ENCODE data around the gene CCDC97. TPM values are rescaled to one million over a fixed set of nuclear protein-coding genes. Genes with fewer than 3 reads are reported as not detected.
"Not testable (repeated sequence)": the region's sequence is repeated elsewhere in the genome, so short reads cannot be mapped to it uniquely, and the experiment has no call there.

Gene CCDC97
- total RNA-seq, 1 experiment from 2014 or later, result 25.5 TPM

- TF ChIP-seq SIN3A (IDR thresholded peaks at IDR 0.05; ENCODE audit: borderline replicate concordance, insufficient read depth, low read depth, low read length) (no peak), POLR2AphosphoS5 (IDR thresholded peaks at IDR 0.05; ENCODE audit: low read depth, low read length) (no peak), CTCF (IDR thresholded peaks at IDR 0.05) (no peak), REST (IDR thresholded peaks at IDR 0.05; ENCODE audit: insufficient read depth in 1 of 2, low read depth in 2 of 2, low read length in 1 of 2) (no peak), TCF7L2 (IDR thresholded peaks at IDR 0.05; ENCODE audit: low read depth, low read length) (no peak)
- CTCF ChIA-PET, result no interaction called here
- Histone ChIP-seq H3K27ac (ENCODE audit: low read length) (no peak overlapping the region), H3K36me3 (ENCODE audit: control insufficient read depth, insufficient read depth, low read length) (no peaks in the 10 kb centered on the region), H3K4me1 (ENCODE audit: control insufficient read depth, insufficient read depth, low read length) (no peaks in the 10 kb centered on the region), H3K4me3 (ENCODE audit: low read depth in 2 of 2, low read length in 2 of 2) (no peak overlapping the region), H3K9me3 (ENCODE audit: control insufficient read depth, insufficient read depth, low read depth, low read length) (no peaks in the 10 kb centered on the region), H3K27me3 (ENCODE audit: control insufficient read depth, insufficient read depth, low read length) (no peaks in the 10 kb centered on the region)
- in situ Hi-C loops (cut with HindIII; ENCODE audit: low pct_unique_long_range_greater_than_20kb, low sequenced_read_pairs) (no loop called here), intact Hi-C loops (cut with micrococcal nuclease; ENCODE audit: unreplicated experiment) (no loop called here)
- BruUV-seq (replicated peaks), result no TSS peak
- DNase-seq (ENCODE audit: low read depth, low spot score) (no peak), ATAC-seq (no peak)
- POLR2A ChIA-PET, result no interaction called here
Observed at GRCh38 chr19:41341669-41342490, 31.9 kb downstream of the CCDC97 start.

- Histone ChIP-seq H3K4me1 (ENCODE audit: control insufficient read depth, insufficient read depth, low read length) (no peaks in the 10 kb centered on the region), H3K27ac (ENCODE audit: low read length) (no peak overlapping the region), H3K36me3 (ENCODE audit: control insufficient read depth, insufficient read depth, low read length) (no peaks in the 10 kb centered on the region; the same call in 1 of the 2 replicates), H3K27me3 (ENCODE audit: control insufficient read depth, insufficient read depth, low read length) (no peaks in the 10 kb centered on the region), H3K4me3 (ENCODE audit: low read depth in 2 of 2, low read length in 2 of 2) (no peak overlapping the region), H3K9me3 (ENCODE audit: control insufficient read depth, insufficient read depth, low read depth, low read length) (no peaks in the 10 kb centered on the region)
- no TSS peak for BruUV-seq (replicated peaks)
- intact Hi-C loops (cut with micrococcal nuclease; ENCODE audit: unreplicated experiment), result no loop called here
- DNase-seq (ENCODE audit: low read depth, low spot score), result no peak
- POLR2A ChIA-PET, result no interaction called here
- no peak for ATAC-seq
- CTCF ChIA-PET, result no interaction called here
- TF ChIP-seq CTCF (IDR thresholded peaks at IDR 0.05) (no peak), TCF7L2 (IDR thresholded peaks at IDR 0.05; ENCODE audit: low read depth, low read length) (no peak), SIN3A (IDR thresholded peaks at IDR 0.05; ENCODE audit: borderline replicate concordance, insufficient read depth, low read depth, low read length) (no peak)
- in situ Hi-C loops (cut with HindIII; ENCODE audit: low pct_unique_long_range_greater_than_20kb, low sequenced_read_pairs), result no loop called here
Observed at GRCh38 chr19:41344162-41344561, 34.2 kb downstream of the CCDC97 start.

- H3K27me3 ChIP-seq (ENCODE audit: control insufficient read depth, insufficient read depth, low read length); H3K36me3 ChIP-seq (ENCODE audit: control insufficient read depth, insufficient read depth, low read length); H3K27ac ChIP-seq (ENCODE audit: low read length); H3K4me3 ChIP-seq (ENCODE audit: low read depth in 2 of 2, low read length in 2 of 2); DNase-seq (ENCODE audit: low read depth, low spot score); H3K4me1 ChIP-seq (ENCODE audit: control insufficient read depth, insufficient read depth, low read length); H3K9me3 ChIP-seq (ENCODE audit: control insufficient read depth, insufficient read depth, low read depth, low read length); POLR2A ChIA-PET; CTCF ChIA-PET; intact Hi-C loops (cut with micrococcal nuclease; ENCODE audit: unreplicated experiment); in situ Hi-C loops (cut with HindIII; ENCODE audit: low pct_unique_long_range_greater_than_20kb, low sequenced_read_pairs); BruUV-seq (replicated peaks); ATAC-seq: not testable (repeated sequence)
Observed at GRCh38 chr19:41346916-41347315, 36.9 kb downstream of the CCDC97 start.
